ENCODE measurements around the gene NR2C1.
"Not testable (repeated sequence)": the region's sequence is repeated elsewhere in the genome, so short reads cannot be mapped to it uniquely, and the experiment has no call there.

Gene NR2C1

DNA sequence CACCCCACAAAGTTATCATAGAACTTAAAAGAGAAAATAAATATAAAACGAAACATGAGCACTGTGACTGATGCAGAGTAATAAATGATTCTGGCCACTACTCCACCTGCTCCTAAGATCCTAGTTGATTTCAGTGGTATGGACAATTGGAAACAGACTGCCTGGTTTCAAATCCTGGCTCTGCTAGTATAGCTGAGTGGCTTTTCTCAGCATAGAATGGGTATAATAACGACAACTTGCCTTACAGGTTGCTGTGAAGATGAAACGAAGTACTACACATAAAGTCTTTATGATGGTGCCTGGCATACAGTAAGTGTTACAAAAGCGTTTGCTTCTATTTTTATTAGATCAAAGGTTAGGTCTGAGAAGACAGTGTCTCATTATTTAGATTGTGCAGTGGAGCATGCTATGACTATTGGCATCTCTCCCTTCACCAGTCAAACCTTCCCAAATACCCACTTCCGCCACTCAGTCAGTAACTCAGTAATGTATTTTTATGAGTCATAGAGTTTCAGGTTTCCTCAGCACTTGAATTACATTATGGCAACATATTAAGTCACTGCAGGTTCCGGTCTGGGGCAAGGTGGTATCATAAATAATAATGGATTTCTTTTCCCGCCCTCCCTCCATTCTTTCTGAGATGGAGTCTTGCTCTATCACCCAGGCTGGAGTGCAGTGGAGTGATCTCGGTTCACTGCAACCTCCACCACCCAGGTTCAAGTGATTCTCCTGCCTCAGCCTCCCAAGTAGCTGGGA is 29.7 kb upstream of the NR2C1 start:
- no peak overlapping the region for H3K9ac ChIP-seq (ENCODE audit: low read depth, low read length)
- H3K4me1 ChIP-seq (ENCODE audit: insufficient read depth, low read length), result no peaks in the 10 kb centered on the region
- no peak overlapping the region for H3K27ac ChIP-seq (ENCODE audit: low read length)
- H3K9me3 ChIP-seq (ENCODE audit: insufficient read depth, low read depth, low read length), result no peaks in the 10 kb centered on the region
- H3K4me3 ChIP-seq (ENCODE audit: low read length), result no peak overlapping the region
- H3K27me3 ChIP-seq (ENCODE audit: insufficient read depth, low read length), result no peaks in the 10 kb centered on the region
- peaks cover 71% of the 10 kb centered on the region for H3K36me3 ChIP-seq (ENCODE audit: insufficient read depth, low read depth, low read length)

DNA sequence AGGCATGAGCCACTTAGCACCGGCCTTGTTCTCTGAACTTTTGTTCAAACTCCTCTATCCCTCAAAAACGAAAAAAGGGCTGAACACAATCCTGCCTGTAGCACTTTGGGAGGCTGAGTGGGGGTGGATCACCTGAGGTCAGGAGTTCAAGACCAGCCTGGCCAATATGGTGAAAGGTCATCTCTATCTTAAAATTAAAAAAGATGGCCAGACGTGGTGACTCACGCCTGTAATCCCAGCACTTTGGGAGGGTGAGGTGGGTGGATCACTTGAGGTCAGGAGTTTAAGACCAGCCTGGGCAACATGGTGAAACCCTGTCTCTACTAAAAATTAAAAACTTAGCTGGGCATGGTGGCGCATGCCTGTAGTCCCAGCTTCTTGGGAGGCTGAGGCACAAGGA is 28.5 kb upstream of the NR2C1 start:
- not testable (repeated sequence) for H3K4me3 ChIP-seq (ENCODE audit: low read length); H3K27ac ChIP-seq (ENCODE audit: low read length); H3K27me3 ChIP-seq (ENCODE audit: insufficient read depth, low read length); H3K9ac ChIP-seq (ENCODE audit: low read depth, low read length); H3K9me3 ChIP-seq (ENCODE audit: insufficient read depth, low read depth, low read length); H3K4me1 ChIP-seq (ENCODE audit: insufficient read depth, low read length)
- peaks cover 67% of the 10 kb centered on the region for H3K36me3 ChIP-seq (ENCODE audit: insufficient read depth, low read depth, low read length)

DNA sequence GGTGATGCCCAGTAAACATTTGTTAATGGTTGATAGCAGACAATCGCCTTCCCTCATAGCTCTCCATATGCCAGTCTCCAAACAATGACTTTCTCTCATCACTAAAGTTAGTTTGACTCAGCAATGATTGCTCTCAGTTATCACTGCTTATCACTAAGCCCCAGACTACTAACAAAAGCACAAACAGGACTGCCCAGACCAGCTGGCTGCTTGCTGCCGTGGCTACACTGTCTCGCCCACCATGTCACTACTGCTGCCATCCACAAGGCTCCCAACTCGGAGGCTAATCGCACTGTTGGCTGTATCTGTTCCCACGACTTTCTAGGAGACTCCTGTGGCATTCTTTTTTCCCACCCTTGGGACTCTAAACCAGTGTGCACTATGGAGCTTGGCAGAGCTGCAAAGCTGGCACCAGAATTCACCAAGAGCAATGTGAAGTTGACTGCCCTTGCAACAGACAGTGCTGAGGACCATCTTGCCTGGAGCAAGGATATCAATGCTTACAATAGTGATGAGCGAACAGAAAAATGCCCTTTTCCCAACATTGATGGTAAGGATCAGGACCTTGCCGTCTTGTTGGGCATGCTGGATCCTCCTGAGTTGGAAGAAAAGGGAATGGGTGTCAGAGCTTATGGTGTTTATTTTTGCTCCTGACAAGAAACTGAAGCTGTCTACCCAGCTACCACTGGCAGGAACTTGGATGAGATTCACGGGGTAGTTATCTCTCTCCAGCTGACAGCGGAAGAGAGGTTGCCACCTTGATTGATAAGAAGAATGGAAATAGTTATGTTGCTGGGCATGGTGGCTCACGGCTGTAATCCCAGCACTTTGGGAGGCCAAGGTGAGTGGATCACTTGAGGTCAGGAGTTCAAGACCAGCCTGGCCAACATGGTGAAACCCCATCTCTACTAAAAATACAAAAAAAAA is 27.1 kb upstream of the NR2C1 start:
- no peaks in the 10 kb centered on the region for H3K27me3 ChIP-seq (ENCODE audit: insufficient read depth, low read length)

DNA sequence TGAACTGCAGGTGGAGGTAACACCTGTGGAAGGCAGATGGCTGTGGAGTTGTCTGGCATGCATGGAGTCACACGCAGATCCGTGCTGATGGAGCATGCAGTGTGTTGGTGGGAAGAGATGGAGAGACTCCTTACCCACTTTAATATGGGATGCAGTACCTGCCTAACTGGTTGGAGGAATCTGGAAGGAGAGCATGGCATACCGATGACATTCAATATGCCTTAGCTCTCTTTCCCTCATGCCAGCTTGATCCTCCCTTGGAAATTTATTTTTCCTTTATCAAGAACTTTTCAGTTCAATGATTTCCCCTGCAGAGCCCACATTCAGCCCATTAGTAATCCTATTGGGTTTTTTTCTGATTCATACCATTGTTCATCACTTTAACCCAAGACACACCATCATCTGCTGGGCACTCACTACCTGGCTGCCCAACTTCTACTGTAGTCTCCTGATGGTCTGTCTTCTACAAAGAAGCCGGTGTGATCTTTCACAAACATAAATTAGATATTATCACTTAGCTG is 25.9 kb upstream of the NR2C1 start:
- Histone ChIP-seq H3K4me1 (ENCODE audit: insufficient read depth, low read length) (no peaks in the 10 kb centered on the region), H3K27me3 (ENCODE audit: insufficient read depth, low read length) (no peaks in the 10 kb centered on the region), H3K9me3 (ENCODE audit: insufficient read depth, low read depth, low read length) (no peaks in the 10 kb centered on the region), H3K36me3 (ENCODE audit: insufficient read depth, low read depth, low read length) (peaks cover 56% of the 10 kb centered on the region), H3K9ac (ENCODE audit: low read depth, low read length) (no peak overlapping the region), H3K27ac (ENCODE audit: low read length) (no peak overlapping the region), H3K4me3 (ENCODE audit: low read length) (no peak overlapping the region)

More for the DNA sequence above, 27.1 kb upstream of the NR2C1 start:
- Histone ChIP-seq H3K9me3 (ENCODE audit: insufficient read depth, low read depth, low read length) (no peaks in the 10 kb centered on the region), H3K36me3 (ENCODE audit: insufficient read depth, low read depth, low read length) (peaks cover 62% of the 10 kb centered on the region), H3K4me3 (ENCODE audit: low read length) (no peak overlapping the region), H3K9ac (ENCODE audit: low read depth, low read length) (no peak overlapping the region), H3K4me1 (ENCODE audit: insufficient read depth, low read length) (no peaks in the 10 kb centered on the region), H3K27ac (ENCODE audit: low read length) (no peak overlapping the region)

DNA sequence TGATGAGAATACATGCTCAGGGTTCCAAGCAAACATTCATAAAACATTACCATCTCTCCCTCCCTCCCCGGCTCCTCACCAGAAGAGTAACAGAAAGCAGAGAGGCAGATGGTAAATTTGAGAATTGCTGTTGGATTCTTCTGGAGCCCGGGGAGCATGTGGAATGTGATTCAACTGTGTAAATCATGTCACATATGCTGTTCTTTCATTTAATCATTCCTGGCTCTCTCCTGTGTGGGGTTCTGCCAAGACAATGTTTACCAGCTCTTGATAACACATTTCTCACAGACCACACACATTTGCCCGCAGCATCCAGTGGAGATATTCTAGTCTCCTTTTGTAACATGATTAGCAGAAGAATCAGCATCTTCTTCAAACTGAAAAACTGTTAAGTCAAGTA is 23.4 kb upstream of the NR2C1 start:
- H3K9me3 ChIP-seq (ENCODE audit: insufficient read depth, low read depth, low read length), result no peaks in the 10 kb centered on the region
- no peak overlapping the region for H3K4me3 ChIP-seq (ENCODE audit: low read length)
- H3K36me3 ChIP-seq (ENCODE audit: insufficient read depth, low read depth, low read length), result peaks cover 48% of the 10 kb centered on the region
- H3K27me3 ChIP-seq (ENCODE audit: insufficient read depth, low read length), result no peaks in the 10 kb centered on the region
- H3K9ac ChIP-seq (ENCODE audit: low read depth, low read length), result no peak overlapping the region
- H3K4me1 ChIP-seq (ENCODE audit: insufficient read depth, low read length), result no peaks in the 10 kb centered on the region
- no peak overlapping the region for H3K27ac ChIP-seq (ENCODE audit: low read length)

DNA sequence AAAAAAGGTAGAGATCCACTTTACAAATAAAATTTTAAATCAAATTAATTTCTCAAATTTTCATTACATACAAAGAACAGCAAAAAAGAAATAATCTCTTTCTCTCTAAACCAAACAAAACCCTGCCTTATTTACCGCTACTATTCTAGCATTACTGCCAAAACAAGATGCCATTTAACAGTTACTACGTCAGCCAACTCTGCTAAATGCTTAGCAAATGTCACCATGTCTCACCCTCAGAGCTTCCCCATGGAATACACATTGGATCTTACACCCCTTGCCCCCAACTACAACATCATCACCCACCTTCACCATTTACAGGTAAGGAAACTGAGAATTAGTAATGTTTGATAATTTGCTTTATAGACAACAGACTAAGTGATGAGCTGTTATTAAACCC is 23.0 kb upstream of the NR2C1 start:
- Histone ChIP-seq H3K27me3 (ENCODE audit: insufficient read depth, low read length) (no peaks in the 10 kb centered on the region), H3K9me3 (ENCODE audit: insufficient read depth, low read depth, low read length) (no peaks in the 10 kb centered on the region), H3K9ac (ENCODE audit: low read depth, low read length) (no peak overlapping the region), H3K4me1 (ENCODE audit: insufficient read depth, low read length) (no peaks in the 10 kb centered on the region), H3K4me3 (ENCODE audit: low read length) (no peak overlapping the region), H3K27ac (ENCODE audit: low read length) (no peak overlapping the region), H3K36me3 (ENCODE audit: insufficient read depth, low read depth, low read length) (peaks cover 53% of the 10 kb centered on the region)

DNA sequence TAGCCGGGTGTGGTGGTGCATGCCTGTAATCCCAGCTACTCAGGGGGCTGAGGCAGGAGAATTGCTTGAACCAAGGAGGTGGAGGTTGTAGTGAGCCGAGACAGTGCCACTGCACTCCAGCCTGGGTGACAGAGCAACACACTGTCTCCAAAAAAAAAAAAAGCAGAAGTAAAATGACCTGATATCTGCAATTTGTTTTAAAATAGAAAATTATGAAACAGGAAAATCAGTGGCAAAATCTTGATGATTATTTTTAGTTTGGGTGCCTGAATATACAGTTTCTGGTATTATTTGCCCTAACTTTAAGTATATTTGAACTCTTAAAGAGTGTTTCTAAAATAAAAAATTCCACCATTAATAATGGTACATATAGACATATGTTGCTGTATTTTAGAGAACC is 22.4 kb upstream of the NR2C1 start:
- H3K4me3 ChIP-seq (ENCODE audit: low read length); H3K9me3 ChIP-seq (ENCODE audit: insufficient read depth, low read depth, low read length); H3K9ac ChIP-seq (ENCODE audit: low read depth, low read length); H3K4me1 ChIP-seq (ENCODE audit: insufficient read depth, low read length); H3K27me3 ChIP-seq (ENCODE audit: insufficient read depth, low read length); H3K27ac ChIP-seq (ENCODE audit: low read length): not testable (repeated sequence)
- peaks cover 58% of the 10 kb centered on the region for H3K36me3 ChIP-seq (ENCODE audit: insufficient read depth, low read depth, low read length)

DNA sequence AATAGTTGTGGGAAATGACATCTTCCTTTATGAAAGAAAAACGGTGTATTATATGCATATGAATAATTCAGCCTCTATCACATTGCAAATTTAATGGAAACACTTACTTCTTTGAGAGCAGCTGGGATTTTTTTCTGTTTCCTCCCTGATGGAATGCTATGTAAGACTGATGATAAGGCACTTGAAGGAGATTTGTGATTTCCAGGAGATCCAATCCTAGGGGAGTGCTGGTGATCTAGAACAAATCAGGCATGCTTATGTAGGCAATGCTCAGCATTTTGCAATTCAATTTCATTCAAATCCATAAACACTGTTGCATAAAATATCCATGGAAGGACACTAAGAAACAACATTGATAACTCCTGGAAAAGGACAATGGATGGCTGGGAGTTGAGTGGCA is 16.0 kb upstream of the NR2C1 start:
- no peaks in the 10 kb centered on the region for H3K9me3 ChIP-seq (ENCODE audit: insufficient read depth, low read depth, low read length)
- H3K36me3 ChIP-seq (ENCODE audit: insufficient read depth, low read depth, low read length), result peaks cover 71% of the 10 kb centered on the region
- H3K27me3 ChIP-seq (ENCODE audit: insufficient read depth, low read length), result no peaks in the 10 kb centered on the region
- no peak overlapping the region for H3K27ac ChIP-seq (ENCODE audit: low read length)
- no peak overlapping the region for H3K9ac ChIP-seq (ENCODE audit: low read depth, low read length)
- no peaks in the 10 kb centered on the region for H3K4me1 ChIP-seq (ENCODE audit: insufficient read depth, low read length)
- no peak overlapping the region for H3K4me3 ChIP-seq (ENCODE audit: low read length)

DNA sequence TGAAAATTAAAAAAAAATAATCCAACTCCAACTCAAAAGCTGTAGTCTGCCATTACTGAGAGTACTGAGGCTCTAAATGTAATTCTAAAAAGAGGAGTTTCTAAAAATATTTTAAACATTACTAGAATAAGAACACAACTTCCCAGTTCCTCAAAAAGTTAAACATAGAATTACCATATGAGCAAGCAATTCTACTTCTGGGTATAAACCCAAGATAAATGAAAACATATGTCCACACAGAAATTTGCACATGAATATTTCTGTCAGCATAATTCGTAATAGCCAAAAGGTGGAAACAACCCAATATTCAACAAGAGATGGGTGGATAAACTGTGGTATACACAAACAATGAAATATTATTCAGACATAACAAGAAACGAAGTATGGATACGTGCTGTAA is 15.0 kb upstream of the NR2C1 start:
- Histone ChIP-seq H3K4me1 (ENCODE audit: insufficient read depth, low read length) (peaks cover 2% of the 10 kb centered on the region; the same call in 1 of the 2 replicates), H3K9ac (ENCODE audit: low read depth, low read length) (no peak overlapping the region), H3K4me3 (ENCODE audit: low read length) (no peak overlapping the region), H3K27ac (ENCODE audit: low read length) (no peak overlapping the region), H3K27me3 (ENCODE audit: insufficient read depth, low read length) (no peaks in the 10 kb centered on the region), H3K9me3 (ENCODE audit: insufficient read depth, low read depth, low read length) (no peaks in the 10 kb centered on the region), H3K36me3 (ENCODE audit: insufficient read depth, low read depth, low read length) (peaks cover 77% of the 10 kb centered on the region)

DNA sequence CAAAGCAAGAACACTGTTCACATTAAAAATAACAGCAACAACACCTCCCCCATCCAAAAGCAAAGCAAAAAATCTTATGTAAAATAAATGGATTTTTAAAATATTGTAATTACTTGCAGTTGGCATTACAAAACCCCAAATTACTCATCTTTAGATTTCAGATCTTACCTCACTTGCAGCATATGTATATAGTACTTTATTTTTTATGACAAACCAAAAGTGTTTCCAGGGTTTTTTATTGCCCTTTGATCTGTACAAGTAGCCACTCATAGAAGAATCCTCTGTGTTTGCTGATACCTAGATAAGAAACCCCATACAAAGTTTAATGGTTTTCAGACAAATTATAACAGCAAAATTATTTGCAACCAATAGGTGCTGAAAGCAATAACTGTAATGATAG is 12.2 kb upstream of the NR2C1 start:
- no peak overlapping the region for H3K4me3 ChIP-seq (ENCODE audit: low read length)
- H3K4me1 ChIP-seq (ENCODE audit: insufficient read depth, low read length), result peaks cover 2% of the 10 kb centered on the region; the same call in 1 of the 2 replicates
- H3K9me3 ChIP-seq (ENCODE audit: insufficient read depth, low read depth, low read length), result no peaks in the 10 kb centered on the region
- H3K9ac ChIP-seq (ENCODE audit: low read depth, low read length), result no peak overlapping the region
- H3K27me3 ChIP-seq (ENCODE audit: insufficient read depth, low read length), result no peaks in the 10 kb centered on the region
- H3K27ac ChIP-seq (ENCODE audit: low read length), result no peak overlapping the region
- H3K36me3 ChIP-seq (ENCODE audit: insufficient read depth, low read depth, low read length), result peaks cover 60% of the 10 kb centered on the region

DNA sequence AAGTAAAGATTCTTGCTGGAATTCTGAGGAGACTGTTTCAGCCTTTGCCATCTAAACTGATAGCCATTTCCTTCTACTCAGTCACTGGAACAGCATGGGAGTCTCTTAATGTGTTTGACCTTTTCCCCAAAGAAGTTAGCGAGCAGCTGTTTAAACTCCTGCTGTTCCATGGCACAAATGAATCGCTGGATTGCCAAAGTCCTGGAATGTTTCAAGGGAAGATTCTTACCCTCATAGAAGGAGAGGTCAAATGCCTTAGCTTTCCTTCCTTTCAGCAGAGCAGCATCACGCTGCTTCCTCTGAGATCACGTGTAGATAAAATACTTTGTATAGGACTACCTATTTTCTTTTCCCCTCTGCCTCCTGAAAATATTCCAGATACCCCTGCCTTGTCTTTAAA is 10.5 kb upstream of the NR2C1 start:
- H3K4me1 ChIP-seq (ENCODE audit: insufficient read depth, low read length), result peaks cover 2% of the 10 kb centered on the region; the same call in 1 of the 2 replicates
- H3K27ac ChIP-seq (ENCODE audit: low read length), result no peak overlapping the region
- H3K27me3 ChIP-seq (ENCODE audit: insufficient read depth, low read length), result no peaks in the 10 kb centered on the region
- no peak overlapping the region for H3K9ac ChIP-seq (ENCODE audit: low read depth, low read length)
- H3K36me3 ChIP-seq (ENCODE audit: insufficient read depth, low read depth, low read length), result peaks cover 44% of the 10 kb centered on the region
- no peaks in the 10 kb centered on the region for H3K9me3 ChIP-seq (ENCODE audit: insufficient read depth, low read depth, low read length)
- H3K4me3 ChIP-seq (ENCODE audit: low read length), result no peak overlapping the region

All from iPS-20b (cell line).